ENCODE data around the gene CTNNBL1.

The CTNNBL1 gene

DNA sequence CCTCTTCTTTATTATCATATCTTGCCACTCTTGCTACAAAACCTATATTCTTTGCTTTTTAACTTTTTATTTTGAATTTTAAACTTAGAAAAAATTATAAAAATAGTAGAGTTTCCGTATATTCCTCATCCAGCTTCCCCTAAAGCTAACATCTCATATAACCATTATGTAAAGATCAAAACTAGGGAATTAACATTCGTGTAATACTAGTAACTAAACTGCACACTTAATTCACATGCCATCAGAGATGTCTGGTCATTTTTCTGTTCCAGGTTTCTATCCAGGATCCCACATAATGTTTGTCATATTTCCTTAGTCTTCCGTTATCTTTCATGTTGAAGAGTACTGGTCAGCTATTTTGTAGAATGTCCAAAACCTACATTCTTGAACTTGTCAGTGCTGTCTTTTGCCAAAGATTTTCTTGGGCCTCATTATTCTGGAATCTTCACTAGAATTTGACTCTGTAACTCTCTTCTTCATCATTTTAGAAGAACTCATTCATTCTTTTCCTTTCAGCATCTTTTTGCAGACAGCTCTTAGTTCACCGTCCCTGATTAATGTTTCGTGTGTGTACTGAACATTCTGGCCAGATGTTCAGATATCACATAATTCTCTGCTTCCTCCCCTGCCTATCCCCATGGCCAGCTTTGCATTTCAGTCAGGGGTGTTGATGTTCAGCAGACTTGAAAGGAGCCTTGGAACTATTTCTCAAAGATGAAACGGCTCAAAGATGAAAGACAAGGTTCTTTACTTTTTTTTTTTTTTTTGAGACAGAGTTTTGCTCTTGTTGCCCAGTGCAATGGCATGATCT, 9.4 kb downstream of the CTNNBL1 start:
- Histone ChIP-seq H3K4me1 (ENCODE audit: control insufficient read depth in 1 of 2, insufficient read depth in 2 of 2, low read length in 2 of 2) (no peaks in the 10 kb centered on the region), H3K4me3 (ENCODE audit: low read depth, low read length) (no peak overlapping the region), H3K27me3 (ENCODE audit: insufficient read depth, low read length) (no peaks in the 10 kb centered on the region), H3K36me3 (ENCODE audit: control insufficient read depth in 1 of 2, insufficient read depth in 2 of 2, low read length in 2 of 2) (no peaks in the 10 kb centered on the region), H2AK5ac (ENCODE audit: low read length) (no peak overlapping the region), H3K23ac (ENCODE audit: low read length) (no peak overlapping the region), H3K79me1 (ENCODE audit: low read length) (no peaks in the 10 kb centered on the region), H3K79me2 (ENCODE audit: control insufficient read depth, insufficient read depth, low read length, poor library complexity) (no peaks in the 10 kb centered on the region), H3K14ac (ENCODE audit: low read length) (no peak overlapping the region), H2BK120ac (ENCODE audit: insufficient read depth, low read length, poor library complexity) (no peak overlapping the region), H4K8ac (ENCODE audit: low read depth, low read length) (no peak overlapping the region), H4K91ac (ENCODE audit: low read depth, low read length) (no peak overlapping the region), H2BK12ac (ENCODE audit: low read length) (no peak overlapping the region), H2AFZ (ENCODE audit: insufficient read depth, low read length, poor library complexity) (no peak overlapping the region), H3K9me3 (ENCODE audit: insufficient read depth, low read depth, low read length) (no peaks in the 10 kb centered on the region), H3K9ac (ENCODE audit: low read length) (no peak overlapping the region), H3K4me2 (ENCODE audit: low read length) (no peak overlapping the region), H2BK5ac (ENCODE audit: low read depth, low read length, poor library complexity) (no peak overlapping the region), H3K4ac (ENCODE audit: low read depth, low read length) (peak overlapping the region; percentile 6), H4K12ac (ENCODE audit: low read depth, low read length) (no peak overlapping the region), H3K18ac (ENCODE audit: low read length) (no peak overlapping the region), H3K27ac (ENCODE audit: low read depth, low read length) (no peak overlapping the region)
- DNase-seq: peak in 1 of 2 donors; percentile 82
- WGBS (ENCODE audit: extremely low coverage, insufficient coverage, insufficient read length): no CpG with 5 or more reads among the region's 6 CpGs

GRCh38 chr20:37704955-37705354, 11.1 kb downstream of the CTNNBL1 start:
- Histone ChIP-seq H3K4me2 (ENCODE audit: low read length) (no peak overlapping the region), H3K4ac (ENCODE audit: low read depth, low read length) (no peak overlapping the region), H4K91ac (ENCODE audit: low read depth, low read length) (no peak overlapping the region), H3K79me2 (ENCODE audit: control insufficient read depth, insufficient read depth, low read length, poor library complexity) (no peaks in the 10 kb centered on the region), H2AFZ (ENCODE audit: insufficient read depth, low read length, poor library complexity) (no peak overlapping the region), H4K8ac (ENCODE audit: low read depth, low read length) (no peak overlapping the region), H3K18ac (ENCODE audit: low read length) (no peak overlapping the region), H3K9ac (ENCODE audit: low read length) (no peak overlapping the region), H2BK5ac (ENCODE audit: low read depth, low read length, poor library complexity) (no peak overlapping the region), H3K79me1 (ENCODE audit: low read length) (no peaks in the 10 kb centered on the region), H3K27ac (ENCODE audit: low read depth, low read length) (no peak overlapping the region), H2BK12ac (ENCODE audit: low read length) (no peak overlapping the region), H3K9me3 (ENCODE audit: insufficient read depth, low read depth, low read length) (no peaks in the 10 kb centered on the region), H3K23ac (ENCODE audit: low read length) (no peak overlapping the region), H3K4me3 (ENCODE audit: low read depth, low read length) (no peak overlapping the region), H4K12ac (ENCODE audit: low read depth, low read length) (no peak overlapping the region), H3K14ac (ENCODE audit: low read length) (no peak overlapping the region), H3K36me3 (ENCODE audit: control insufficient read depth in 1 of 2, insufficient read depth in 2 of 2, low read length in 2 of 2) (no peaks in the 10 kb centered on the region), H2AK5ac (ENCODE audit: low read length) (no peak overlapping the region), H2BK120ac (ENCODE audit: insufficient read depth, low read length, poor library complexity) (no peak overlapping the region), H3K4me1 (ENCODE audit: control insufficient read depth in 1 of 2, insufficient read depth in 2 of 2, low read length in 2 of 2) (no peaks in the 10 kb centered on the region), H3K27me3 (ENCODE audit: insufficient read depth, low read length) (no peaks in the 10 kb centered on the region)
- WGBS (ENCODE audit: extremely low coverage, insufficient coverage, insufficient read length): no CpG with 5 or more reads among the region's 1 CpG
- DNase-seq: no peak

DNA sequence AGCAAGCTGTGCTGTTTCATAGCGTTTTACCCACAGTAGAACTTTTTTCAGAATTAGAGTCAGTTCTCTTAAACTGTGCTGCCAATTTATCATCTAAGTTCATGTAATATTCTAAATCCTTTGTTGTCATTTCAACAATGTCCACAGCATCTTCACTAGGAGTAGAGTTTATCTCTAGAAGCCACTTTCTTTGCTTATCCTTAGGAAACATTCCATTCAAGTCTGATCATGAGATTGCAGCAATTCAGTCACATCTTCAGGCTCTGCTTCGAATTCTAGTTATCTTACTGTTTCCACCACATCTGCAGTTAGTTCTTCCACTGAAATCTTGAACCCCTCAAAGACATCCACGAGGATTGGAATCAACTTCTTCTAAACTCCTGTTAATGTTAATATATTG, 12.5 kb downstream of the CTNNBL1 start:
- no peak overlapping the region for H2BK12ac ChIP-seq (ENCODE audit: low read length)
- no CpG with 5 or more reads among the region's 3 CpGs for WGBS (ENCODE audit: extremely low coverage, insufficient coverage, insufficient read length)
- H4K91ac ChIP-seq (ENCODE audit: low read depth, low read length): no peak overlapping the region
- no peak overlapping the region for H3K4ac ChIP-seq (ENCODE audit: low read depth, low read length)
- H3K79me1 ChIP-seq (ENCODE audit: low read length): peaks cover 4% of the 10 kb centered on the region
- no peak overlapping the region for H3K27ac ChIP-seq (ENCODE audit: low read depth, low read length)
- no peak overlapping the region for H3K4me3 ChIP-seq (ENCODE audit: low read depth, low read length)
- H4K8ac ChIP-seq (ENCODE audit: low read depth, low read length): no peak overlapping the region
- no peak overlapping the region for H3K4me2 ChIP-seq (ENCODE audit: low read length)
- no peaks in the 10 kb centered on the region for H3K36me3 ChIP-seq (ENCODE audit: control insufficient read depth in 1 of 2, insufficient read depth in 2 of 2, low read length in 2 of 2)
- H2AK5ac ChIP-seq (ENCODE audit: low read length): no peak overlapping the region
- no peak overlapping the region for H3K9ac ChIP-seq (ENCODE audit: low read length)
- no peak overlapping the region for H3K14ac ChIP-seq (ENCODE audit: low read length)
- no peak overlapping the region for H2BK120ac ChIP-seq (ENCODE audit: insufficient read depth, low read length, poor library complexity)
- peak in 1 of 2 donors; percentile 49 for DNase-seq
- H3K4me1 ChIP-seq (ENCODE audit: control insufficient read depth in 1 of 2, insufficient read depth in 2 of 2, low read length in 2 of 2): peaks cover 6 to 7% of the 10 kb centered on the region in 2 experiments
- no peak overlapping the region for H2BK5ac ChIP-seq (ENCODE audit: low read depth, low read length, poor library complexity)
- H3K23ac ChIP-seq (ENCODE audit: low read length): no peak overlapping the region
- no peaks in the 10 kb centered on the region for H3K27me3 ChIP-seq (ENCODE audit: insufficient read depth, low read length)
- H4K12ac ChIP-seq (ENCODE audit: low read depth, low read length): no peak overlapping the region
- no peak overlapping the region for H3K18ac ChIP-seq (ENCODE audit: low read length)
- no peaks in the 10 kb centered on the region for H3K9me3 ChIP-seq (ENCODE audit: insufficient read depth, low read depth, low read length)
- no peaks in the 10 kb centered on the region for H3K79me2 ChIP-seq (ENCODE audit: control insufficient read depth, insufficient read depth, low read length, poor library complexity)
- no peak overlapping the region for H2AFZ ChIP-seq (ENCODE audit: insufficient read depth, low read length, poor library complexity)

- Histone ChIP-seq H4K12ac (ENCODE audit: low read depth, low read length) (no peak overlapping the region), H3K4me3 (ENCODE audit: low read depth, low read length) (no peak overlapping the region), H3K14ac (ENCODE audit: low read length) (no peak overlapping the region), H2AK5ac (ENCODE audit: low read length) (no peak overlapping the region), H3K9me3 (ENCODE audit: insufficient read depth, low read depth, low read length) (no peaks in the 10 kb centered on the region), H3K36me3 (ENCODE audit: control insufficient read depth in 1 of 2, insufficient read depth in 2 of 2, low read length in 2 of 2) (no peaks in the 10 kb centered on the region), H3K4me2 (ENCODE audit: low read length) (no peak overlapping the region), H2AFZ (ENCODE audit: insufficient read depth, low read length, poor library complexity) (no peak overlapping the region), H3K4me1 (ENCODE audit: control insufficient read depth in 1 of 2, insufficient read depth in 2 of 2, low read length in 2 of 2) (peaks cover 14 to 18% of the 10 kb centered on the region in 2 experiments), H4K8ac (ENCODE audit: low read depth, low read length) (no peak overlapping the region), H3K27me3 (ENCODE audit: insufficient read depth, low read length) (no peaks in the 10 kb centered on the region), H2BK120ac (ENCODE audit: insufficient read depth, low read length, poor library complexity) (no peak overlapping the region), H3K9ac (ENCODE audit: low read length) (no peak overlapping the region), H3K79me2 (ENCODE audit: control insufficient read depth, insufficient read depth, low read length, poor library complexity) (no peaks in the 10 kb centered on the region), H2BK12ac (ENCODE audit: low read length) (no peak overlapping the region), H3K18ac (ENCODE audit: low read length) (no peak overlapping the region), H2BK5ac (ENCODE audit: low read depth, low read length, poor library complexity) (peak overlapping the region; percentile 12), H3K23ac (ENCODE audit: low read length) (no peak overlapping the region), H3K27ac (ENCODE audit: low read depth, low read length) (peak overlapping the region; percentile 87), H3K4ac (ENCODE audit: low read depth, low read length) (no peak overlapping the region), H4K91ac (ENCODE audit: low read depth, low read length) (no peak overlapping the region), H3K79me1 (ENCODE audit: low read length) (peaks cover 10% of the 10 kb centered on the region)
- DNase-seq: peak; percentile 92 to 98
- no CpG with 5 or more reads among the region's 2 CpGs for WGBS (ENCODE audit: extremely low coverage, insufficient coverage, insufficient read length)
These were observed 17.2 kb downstream of the CTNNBL1 start for GRCh38 chr20:37711001-37711400.
